Activated T-cell treated with anti-CD3 and anti-CD28 coated beads, Interleukin-2, amount 50 U/mL, for 24 hours (primary cell): ENCODE results near the gene CNTN4.

Experiments used
- DNase-seq: peaks from one replicate; pipeline ENCODE4 v3.0.0-alpha.2; 2020
- H3K27ac Mint-ChIP-seq: 2 replicates; pipeline ENCODE4 v1.8.0; 2020; ENCODE audit warnings: mild to moderate bottlenecking, mixed read lengths
- H3K27me3 Mint-ChIP-seq: 2 replicates; pipeline ENCODE4 v1.8.0; 2020; ENCODE audit warnings: mixed read lengths
- H3K36me3 Mint-ChIP-seq: 2 replicates; pipeline ENCODE4 v1.8.0; 2020; ENCODE audit warnings: low read depth, mixed read lengths
- H3K4me1 Mint-ChIP-seq: 2 replicates; pipeline ENCODE4 v1.8.0; 2020; ENCODE audit warnings: low read depth, mixed read lengths
- H3K4me3 Mint-ChIP-seq: 2 replicates; pipeline ENCODE4 v1.8.0; 2020; ENCODE audit warnings: mild to moderate bottlenecking, moderate library complexity, mixed read lengths
- H3K9me3 Mint-ChIP-seq: 2 replicates; pipeline ENCODE4 v1.8.0; 2020; ENCODE audit warnings: mixed read lengths

CNTN4 gene

GRCh38 chr3:2180634-2181033, 82.0 kb downstream of the CNTN4 start:
- H3K27ac Mint-ChIP-seq: no peak overlapping the region
- no peak overlapping the region for H3K4me3 Mint-ChIP-seq
- no peaks in the 10 kb centered on the region for H3K27me3 Mint-ChIP-seq
- H3K4me1 Mint-ChIP-seq: no peaks in the 10 kb centered on the region
- H3K9me3 Mint-ChIP-seq: no peaks in the 10 kb centered on the region
- no peaks in the 10 kb centered on the region for H3K36me3 Mint-ChIP-seq
- no peak for DNase-seq

DNA sequence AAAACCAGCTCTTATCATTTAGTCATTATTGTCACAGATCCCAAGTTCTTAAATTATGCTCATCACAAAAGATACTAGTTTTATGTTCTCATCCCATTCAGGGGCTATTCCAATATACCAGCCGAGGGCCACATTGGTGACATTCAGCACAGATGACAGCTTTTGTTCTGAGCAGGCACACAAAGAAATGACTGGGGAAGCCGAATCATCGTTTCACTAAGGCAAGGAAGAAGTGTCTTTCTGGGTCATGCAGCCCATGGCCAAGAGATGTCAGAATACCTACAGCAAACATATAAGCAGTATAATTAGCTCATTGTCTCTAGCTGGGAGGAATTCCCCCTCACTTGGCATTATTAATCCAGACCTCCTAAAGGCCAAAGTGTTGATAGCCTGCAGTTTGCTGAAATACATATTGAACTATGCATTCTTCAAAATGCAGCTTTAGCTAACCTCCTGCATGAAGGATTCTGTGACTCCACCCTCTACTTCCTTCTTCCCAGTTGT, 100.2 kb downstream of the CNTN4 start:
- Mint-ChIP-seq H3K27ac (no peak overlapping the region), H3K36me3 (no peaks in the 10 kb centered on the region), H3K4me3 (no peak overlapping the region), H3K4me1 (no peaks in the 10 kb centered on the region), H3K9me3 (no peaks in the 10 kb centered on the region), H3K27me3 (no peaks in the 10 kb centered on the region)
- DNase-seq: no peak

GRCh38 chr3:2204054-2204453, 105.4 kb downstream of the CNTN4 start:
- H3K9me3 Mint-ChIP-seq: no peaks in the 10 kb centered on the region
- H3K4me1 Mint-ChIP-seq: no peaks in the 10 kb centered on the region
- DNase-seq: no peak
- H3K4me3 Mint-ChIP-seq: no peak overlapping the region
- no peaks in the 10 kb centered on the region for H3K36me3 Mint-ChIP-seq
- H3K27ac Mint-ChIP-seq: no peak overlapping the region
- H3K27me3 Mint-ChIP-seq: no peaks in the 10 kb centered on the region

DNA sequence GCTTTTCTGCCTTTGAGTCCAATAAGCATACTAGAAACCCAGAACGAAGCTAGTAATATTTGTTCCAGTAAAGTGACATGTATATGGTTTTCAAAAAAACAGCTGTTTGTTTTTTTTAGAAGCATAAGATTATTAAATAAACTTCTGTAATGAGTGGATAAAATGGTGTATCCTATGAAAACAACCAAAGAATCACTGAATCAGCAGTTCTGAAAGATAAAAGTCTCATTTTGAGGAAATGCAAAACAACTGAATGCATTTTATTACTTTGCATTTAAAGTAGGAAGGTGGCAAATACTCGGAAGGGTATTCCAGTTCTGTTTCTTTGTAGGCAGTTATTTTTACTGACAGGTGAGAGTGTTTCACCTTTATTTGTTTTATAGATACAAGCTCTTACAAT, 107.0 kb downstream of the CNTN4 start:
- Mint-ChIP-seq H3K4me1 (no peaks in the 10 kb centered on the region), H3K36me3 (no peaks in the 10 kb centered on the region), H3K27ac (no peak overlapping the region), H3K27me3 (no peaks in the 10 kb centered on the region), H3K9me3 (no peaks in the 10 kb centered on the region), H3K4me3 (no peak overlapping the region)
- no peak for DNase-seq

GRCh38 chr3:2206536-2206935, 107.9 kb downstream of the CNTN4 start:
- no peak overlapping the region for H3K4me3 Mint-ChIP-seq
- H3K4me1 Mint-ChIP-seq: no peaks in the 10 kb centered on the region
- no peaks in the 10 kb centered on the region for H3K27me3 Mint-ChIP-seq
- DNase-seq: no peak
- no peaks in the 10 kb centered on the region for H3K9me3 Mint-ChIP-seq
- no peaks in the 10 kb centered on the region for H3K36me3 Mint-ChIP-seq
- no peak overlapping the region for H3K27ac Mint-ChIP-seq

DNA sequence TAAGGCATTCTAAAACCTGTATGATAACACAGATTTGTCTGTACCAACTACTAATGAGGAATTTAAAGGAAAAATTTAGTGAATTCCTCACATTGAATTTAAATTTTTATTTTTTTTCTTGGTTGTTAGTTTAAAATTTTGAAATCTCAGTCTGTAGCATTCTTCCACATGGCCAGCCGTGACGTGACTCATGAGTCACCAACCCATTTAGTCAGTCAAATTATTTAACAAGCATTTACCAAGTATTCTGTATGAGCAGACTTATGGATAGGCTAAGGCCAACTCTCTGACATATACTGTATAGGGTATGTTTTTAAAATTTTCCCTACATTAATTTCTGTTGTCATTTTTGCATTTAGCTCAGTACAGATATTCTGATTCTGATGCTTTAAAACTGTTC, 112.9 kb downstream of the CNTN4 start:
- peaks cover 3% of the 10 kb centered on the region for H3K9me3 Mint-ChIP-seq

DNA sequence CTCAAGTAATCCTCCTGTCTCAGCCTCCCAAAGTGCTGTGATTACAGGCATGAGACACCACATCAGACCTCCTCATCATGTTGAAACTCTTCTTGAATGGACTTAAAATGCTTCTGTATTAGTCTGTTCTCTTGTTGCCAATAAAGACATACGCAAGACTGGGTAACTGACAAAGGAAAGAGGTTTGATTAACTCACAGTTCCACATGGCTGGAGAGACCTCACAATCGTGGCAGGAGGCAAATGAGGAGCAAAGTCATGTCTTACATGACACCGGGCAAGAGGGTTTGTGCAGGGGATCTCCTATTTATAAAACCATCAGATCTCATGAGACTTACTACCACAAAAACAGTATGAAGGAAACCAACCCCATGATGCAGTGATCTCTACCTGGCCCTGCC, 113.5 kb downstream of the CNTN4 start:
- Mint-ChIP-seq H3K4me1 (no peaks in the 10 kb centered on the region), H3K36me3 (no peaks in the 10 kb centered on the region), H3K4me3 (no peak overlapping the region), H3K27me3 (no peaks in the 10 kb centered on the region), H3K9me3 (peaks cover 3% of the 10 kb centered on the region), H3K27ac (no peak overlapping the region)
- DNase-seq: no peak

More for the DNA sequence above, 112.9 kb downstream of the CNTN4 start:
- no peaks in the 10 kb centered on the region for H3K27me3 Mint-ChIP-seq
- H3K36me3 Mint-ChIP-seq: no peaks in the 10 kb centered on the region
- no peak overlapping the region for H3K4me3 Mint-ChIP-seq
- no peaks in the 10 kb centered on the region for H3K4me1 Mint-ChIP-seq
- DNase-seq: no peak
- no peak overlapping the region for H3K27ac Mint-ChIP-seq

- Mint-ChIP-seq H3K4me1 (no peaks in the 10 kb centered on the region), H3K27me3 (no peaks in the 10 kb centered on the region), H3K9me3 (peaks cover 3% of the 10 kb centered on the region), H3K27ac (no peak overlapping the region), H3K4me3 (no peak overlapping the region), H3K36me3 (no peaks in the 10 kb centered on the region)
- no peak for DNase-seq
These were observed 119.7 kb downstream of the CNTN4 start for GRCh38 chr3:2218375-2218774.

DNA sequence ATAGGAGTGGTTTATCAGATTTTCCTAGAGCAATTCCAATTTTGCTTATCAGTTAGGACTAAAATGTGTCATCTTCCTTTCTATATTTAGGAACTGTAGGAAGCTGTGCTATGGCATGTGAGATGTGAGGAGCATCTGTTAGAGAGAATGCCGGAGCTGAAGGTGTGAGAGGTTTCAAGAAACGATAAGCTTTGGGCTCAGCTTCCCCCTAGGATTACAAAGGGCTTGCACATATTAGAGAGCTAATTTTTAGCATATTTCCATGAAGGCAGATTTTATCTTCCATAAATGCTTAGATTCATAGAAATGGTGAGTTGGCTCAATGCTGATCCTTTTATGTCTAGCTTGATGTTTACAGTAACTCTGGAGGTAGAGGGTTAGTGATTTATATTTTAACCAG, 120.2 kb downstream of the CNTN4 start:
- no peaks in the 10 kb centered on the region for H3K4me1 Mint-ChIP-seq
- no peaks in the 10 kb centered on the region for H3K27me3 Mint-ChIP-seq
- no peaks in the 10 kb centered on the region for H3K36me3 Mint-ChIP-seq
- no peak for DNase-seq
- H3K9me3 Mint-ChIP-seq: peaks cover 3% of the 10 kb centered on the region
- H3K4me3 Mint-ChIP-seq: no peak overlapping the region
- no peak overlapping the region for H3K27ac Mint-ChIP-seq

GRCh38 chr3:2236203-2236602, 137.5 kb downstream of the CNTN4 start:
- Mint-ChIP-seq H3K27ac (no peak overlapping the region), H3K27me3 (no peaks in the 10 kb centered on the region), H3K4me3 (no peak overlapping the region), H3K36me3 (no peaks in the 10 kb centered on the region), H3K4me1 (no peaks in the 10 kb centered on the region), H3K9me3 (no peaks in the 10 kb centered on the region)
- no peak for DNase-seq

- Mint-ChIP-seq H3K4me1 (no peaks in the 10 kb centered on the region), H3K27ac (no peak overlapping the region), H3K27me3 (no peaks in the 10 kb centered on the region), H3K36me3 (no peaks in the 10 kb centered on the region), H3K4me3 (no peak overlapping the region), H3K9me3 (no peaks in the 10 kb centered on the region)
- DNase-seq: no peak
These were observed 145.5 kb downstream of the CNTN4 start for GRCh38 chr3:2244137-2244536.

- no peak overlapping the region for H3K27ac Mint-ChIP-seq
- H3K4me3 Mint-ChIP-seq: no peak overlapping the region
- no peaks in the 10 kb centered on the region for H3K36me3 Mint-ChIP-seq
- H3K27me3 Mint-ChIP-seq: no peaks in the 10 kb centered on the region
- no peak for DNase-seq
- no peaks in the 10 kb centered on the region for H3K4me1 Mint-ChIP-seq
- H3K9me3 Mint-ChIP-seq: no peaks in the 10 kb centered on the region
These were observed 148.4 kb downstream of the CNTN4 start for GRCh38 chr3:2246873-2247648.

DNA sequence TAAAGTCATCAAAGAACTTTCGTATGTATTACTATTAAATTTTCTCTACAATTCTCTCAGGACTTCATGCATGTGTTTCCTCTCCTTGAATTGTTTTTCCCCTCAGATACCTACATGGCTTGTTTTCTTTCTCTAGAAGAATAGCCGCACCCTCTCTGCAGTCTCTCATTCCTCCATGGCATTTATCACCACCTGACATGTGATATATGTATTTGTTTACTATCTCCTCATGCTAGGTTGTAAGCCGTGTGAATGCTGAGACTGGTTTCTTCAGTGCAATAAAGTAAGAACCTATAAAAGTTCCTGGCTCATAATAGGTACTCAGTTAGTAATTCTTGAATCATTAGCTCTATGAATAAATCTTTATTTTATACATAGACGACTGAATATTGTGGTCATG, 149.2 kb downstream of the CNTN4 start:
- Mint-ChIP-seq H3K4me3 (no peak overlapping the region), H3K27me3 (no peaks in the 10 kb centered on the region), H3K27ac (no peak overlapping the region), H3K4me1 (no peaks in the 10 kb centered on the region), H3K36me3 (no peaks in the 10 kb centered on the region), H3K9me3 (no peaks in the 10 kb centered on the region)
- DNase-seq: no peak

- H3K36me3 Mint-ChIP-seq: no peaks in the 10 kb centered on the region
- H3K4me1 Mint-ChIP-seq: no peaks in the 10 kb centered on the region
- peaks cover 3% of the 10 kb centered on the region for H3K9me3 Mint-ChIP-seq
- DNase-seq: no peak
- H3K27ac Mint-ChIP-seq: no peak overlapping the region
- no peak overlapping the region for H3K4me3 Mint-ChIP-seq
- H3K27me3 Mint-ChIP-seq: no peaks in the 10 kb centered on the region
These were observed 152.1 kb downstream of the CNTN4 start for GRCh38 chr3:2250783-2251182.

GRCh38 chr3:2261747-2262146, 163.1 kb downstream of the CNTN4 start:
- no peak for DNase-seq
- Mint-ChIP-seq H3K27ac (no peak overlapping the region), H3K36me3 (no peaks in the 10 kb centered on the region), H3K4me3 (no peak overlapping the region), H3K9me3 (peaks cover 4% of the 10 kb centered on the region), H3K4me1 (no peaks in the 10 kb centered on the region), H3K27me3 (no peaks in the 10 kb centered on the region)

- Mint-ChIP-seq H3K4me3 (no peak overlapping the region), H3K27ac (no peak overlapping the region), H3K4me1 (no peaks in the 10 kb centered on the region), H3K27me3 (no peaks in the 10 kb centered on the region), H3K9me3 (peaks cover 1% of the 10 kb centered on the region), H3K36me3 (no peaks in the 10 kb centered on the region)
- DNase-seq: no peak
These were observed 163.5 kb downstream of the CNTN4 start for GRCh38 chr3:2262204-2262603.
